Activated naive CD8-positive, alpha-beta T cell treated with anti-CD3 and anti-CD28 coated beads, Interleukin-2, amount 50 U/mL, for 24 hours (primary cell): ENCODE data around the gene GNAI2.

Source experiments
- ATAC-seq: fragments of 150-1000 bp; cut with Tn5 transposase; one replicate; pipeline ENCODE4 v1.10.0; 2021
- DNase-seq: peaks from one replicate; pipeline ENCODE4 v3.0.0; 2021
- H3K27ac Mint-ChIP-seq: one replicate; pipeline ENCODE4 v1.8.0; 2021; ENCODE audit warnings: mild to moderate bottlenecking, mixed read lengths
- H3K27me3 Mint-ChIP-seq: one replicate; pipeline ENCODE4 v1.8.0; 2021; ENCODE audit warnings: mixed read lengths
- H3K36me3 Mint-ChIP-seq: one replicate; pipeline ENCODE4 v1.8.0; 2021; ENCODE audit warnings: low read depth, mixed read lengths
- H3K4me1 Mint-ChIP-seq: one replicate; pipeline ENCODE4 v1.8.0; 2021; ENCODE audit warnings: mixed read lengths
- H3K4me3 Mint-ChIP-seq: one replicate; pipeline ENCODE4 v1.8.0; 2021; ENCODE audit warnings: mild to moderate bottlenecking, moderate library complexity, mixed read lengths
- H3K9me3 Mint-ChIP-seq: one replicate; pipeline ENCODE4 v1.8.0; 2021; ENCODE audit warnings: mixed read lengths

Gene GNAI2

GRCh38 chr3:50292159-50293078 is 56.4 kb downstream of the GNAI2 start, which contains the start of gene IFRD2:
Gene IFRD2, minus strand, starts transcription at chr3:50292429. Its CDS starts 155 bp downstream, at chr3:50292274.
- ATAC-seq (peak; percentile 97), DNase-seq (peak; percentile 93)
- Mint-ChIP-seq H3K4me3 (peak within 1 kb of the TSS; percentile 97), H3K27ac (peak within 1 kb of the TSS; percentile 97), H3K9me3 (no peaks in the 10 kb centered on the region), H3K4me1 (peaks cover 17% of the 10 kb centered on the region), H3K27me3 (no peaks in the 10 kb centered on the region), H3K36me3 (peaks cover 27% of the 10 kb centered on the region)

DNA sequence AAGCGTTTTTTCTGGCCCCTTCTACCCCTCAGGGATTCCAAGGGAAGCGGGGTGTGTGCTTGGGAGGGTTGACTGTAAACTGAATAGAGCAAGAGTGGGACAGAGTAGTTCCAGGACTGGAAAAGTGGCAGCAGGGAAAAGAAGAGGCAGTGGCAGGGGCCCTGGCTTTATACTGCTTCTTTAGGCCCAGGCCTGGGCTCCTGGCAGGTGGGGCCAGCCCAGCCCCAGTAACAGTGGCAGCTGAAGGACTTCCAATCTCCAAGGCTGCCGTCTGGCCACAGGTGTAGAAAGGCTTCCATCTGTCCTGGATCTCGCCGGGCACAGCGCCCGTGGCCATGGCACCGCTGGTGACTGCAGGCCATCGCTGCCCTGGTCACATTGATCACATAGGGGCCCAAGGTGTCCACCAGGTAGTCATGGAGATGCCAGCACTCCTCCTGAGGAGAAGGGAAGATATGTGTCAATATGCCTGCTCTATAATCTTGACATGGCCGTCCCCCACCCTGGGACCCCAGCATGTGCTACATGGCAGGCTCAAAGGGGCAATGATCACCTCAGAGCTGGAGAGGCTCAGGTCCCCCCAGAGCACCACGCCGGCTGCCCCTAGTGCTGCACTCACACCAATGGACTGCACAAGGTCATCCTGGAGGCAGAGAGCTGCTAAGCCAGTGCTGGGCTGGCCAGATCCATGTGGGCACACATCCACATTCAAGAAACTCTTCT is 57.2 kb downstream of the GNAI2 start:
- Mint-ChIP-seq H3K4me1 (peaks cover 22% of the 10 kb centered on the region), H3K36me3 (peaks cover 23% of the 10 kb centered on the region), H3K9me3 (no peaks in the 10 kb centered on the region), H3K27ac (peak overlapping the region; percentile 92), H3K4me3 (peak overlapping the region; percentile 97), H3K27me3 (no peaks in the 10 kb centered on the region)
- no peak for DNase-seq
- no peak for ATAC-seq

DNA sequence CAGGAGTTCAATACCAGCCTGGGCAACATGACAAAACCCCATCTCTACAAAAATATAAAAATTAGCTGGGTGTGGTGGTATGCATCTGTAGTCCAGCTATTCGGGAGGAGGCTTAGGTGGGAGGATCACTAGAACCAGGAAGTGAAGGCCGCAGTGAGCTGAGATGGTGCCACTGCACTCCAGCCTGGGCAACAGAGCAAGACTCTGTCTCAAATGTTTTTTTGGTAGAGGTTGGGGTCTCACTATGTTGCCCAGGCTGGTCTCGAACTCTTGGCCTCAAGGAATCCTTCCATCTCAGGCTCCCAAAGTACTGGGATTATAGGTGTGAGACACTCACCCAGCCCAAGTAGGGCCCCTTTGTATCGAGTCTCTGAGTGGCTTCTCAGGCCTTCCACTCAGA is 58.1 kb downstream of the GNAI2 start:
- H3K4me3 Mint-ChIP-seq, result no peak overlapping the region
- H3K27ac Mint-ChIP-seq, result no peak overlapping the region
- H3K4me1 Mint-ChIP-seq, result peaks cover 25% of the 10 kb centered on the region
- DNase-seq, result no peak
- no peaks in the 10 kb centered on the region for H3K9me3 Mint-ChIP-seq
- no peak for ATAC-seq
- H3K36me3 Mint-ChIP-seq, result peaks cover 18% of the 10 kb centered on the region
- no peaks in the 10 kb centered on the region for H3K27me3 Mint-ChIP-seq

DNA sequence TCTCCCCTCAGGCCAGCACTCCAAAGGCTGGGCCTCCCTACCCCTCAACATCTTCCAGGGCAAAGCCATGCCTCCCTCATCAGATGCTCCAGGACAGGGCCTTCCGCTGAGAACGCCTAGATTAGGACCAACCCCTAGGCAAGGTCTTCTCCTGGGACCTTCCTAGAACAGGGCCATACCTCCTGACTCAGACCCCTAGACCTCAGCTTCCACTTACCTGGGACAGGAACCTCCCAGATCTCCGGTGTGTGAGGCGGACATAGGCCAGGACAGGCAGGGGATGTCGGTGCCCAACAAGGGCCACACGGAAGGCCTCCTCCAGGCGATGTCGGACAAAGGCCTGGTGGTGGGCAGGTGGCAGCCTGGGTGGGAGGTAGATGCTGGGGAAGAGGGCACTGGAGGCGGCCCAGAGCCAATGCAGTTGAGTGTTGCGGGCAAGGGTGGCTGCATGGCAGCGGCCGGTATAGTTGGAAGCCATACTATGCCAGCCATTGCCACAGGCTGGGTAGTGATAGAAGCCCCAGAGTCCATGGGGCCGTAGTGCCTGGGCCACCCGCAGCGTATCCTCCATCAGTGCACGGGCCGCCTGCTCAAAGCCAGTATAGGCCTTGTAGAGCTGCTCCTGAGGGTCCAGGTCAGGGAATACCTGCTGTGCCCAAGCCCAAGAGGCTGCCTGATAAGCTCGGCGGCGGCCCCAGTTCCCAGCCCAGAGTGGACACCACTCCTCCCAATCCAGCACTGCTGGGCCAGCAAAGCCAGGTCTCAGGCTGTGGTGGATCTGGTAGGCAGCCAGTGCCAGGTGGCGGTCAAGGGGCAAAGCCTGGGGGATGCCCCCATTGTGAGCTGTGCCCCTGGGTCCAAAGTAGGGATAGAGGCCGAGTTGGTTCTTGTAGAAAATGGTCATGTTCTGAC is 58.7 kb downstream of the GNAI2 start:
- H3K4me3 Mint-ChIP-seq, result no peak overlapping the region
- no peak overlapping the region for H3K27ac Mint-ChIP-seq
- peaks cover 29% of the 10 kb centered on the region for H3K4me1 Mint-ChIP-seq
- ATAC-seq (no peak), DNase-seq (no peak)
- no peaks in the 10 kb centered on the region for H3K27me3 Mint-ChIP-seq
- H3K36me3 Mint-ChIP-seq, result peaks cover 13% of the 10 kb centered on the region
- no peaks in the 10 kb centered on the region for H3K9me3 Mint-ChIP-seq

GRCh38 chr3:50295553-50296431 is 59.8 kb downstream of the GNAI2 start:
- Mint-ChIP-seq H3K4me1 (peaks cover 33% of the 10 kb centered on the region), H3K27ac (no peak overlapping the region), H3K9me3 (no peaks in the 10 kb centered on the region), H3K4me3 (no peak overlapping the region), H3K27me3 (no peaks in the 10 kb centered on the region), H3K36me3 (peaks cover 6% of the 10 kb centered on the region)
- ATAC-seq (no peak), DNase-seq (no peak)

- DNase-seq (no peak), ATAC-seq (no peak)
- Mint-ChIP-seq H3K4me3 (no peak overlapping the region), H3K36me3 (no peaks in the 10 kb centered on the region), H3K9me3 (no peaks in the 10 kb centered on the region), H3K27me3 (no peaks in the 10 kb centered on the region), H3K27ac (no peak overlapping the region), H3K4me1 (peaks cover 31% of the 10 kb centered on the region)
Measured at GRCh38 chr3:50296721-50297383, 60.8 kb downstream of the GNAI2 start.

DNA sequence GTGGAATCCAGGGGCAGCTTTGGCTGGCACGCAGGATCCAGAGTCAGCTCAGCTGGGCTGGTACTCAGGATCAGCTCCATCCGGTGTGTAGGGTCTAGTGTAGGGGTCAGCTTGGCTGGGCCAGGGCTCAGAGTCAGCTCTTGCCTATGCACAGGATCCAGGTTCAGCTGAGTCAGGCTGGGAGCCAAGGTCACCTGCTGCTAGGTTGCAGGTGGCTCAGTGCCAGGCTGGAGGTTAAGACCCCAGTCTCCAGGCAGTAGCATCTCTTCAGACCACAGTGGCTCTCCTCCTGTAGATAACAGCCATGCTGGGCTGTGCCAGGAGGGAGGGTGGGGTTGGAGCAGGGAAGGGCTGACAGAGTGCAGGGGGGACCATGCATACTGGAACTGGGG is 61.4 kb downstream of the GNAI2 start:
- ATAC-seq (no peak), DNase-seq (no peak)
- no peaks in the 10 kb centered on the region for H3K9me3 Mint-ChIP-seq
- H3K27ac Mint-ChIP-seq, result no peak overlapping the region
- no peaks in the 10 kb centered on the region for H3K27me3 Mint-ChIP-seq
- H3K36me3 Mint-ChIP-seq, result no peaks in the 10 kb centered on the region
- H3K4me3 Mint-ChIP-seq, result no peak overlapping the region
- peaks cover 31% of the 10 kb centered on the region for H3K4me1 Mint-ChIP-seq

- ATAC-seq, result no peak
- H3K4me1 Mint-ChIP-seq, result peaks cover 24% of the 10 kb centered on the region
- H3K36me3 Mint-ChIP-seq, result no peaks in the 10 kb centered on the region
- peak overlapping the region; percentile 47 for H3K27ac Mint-ChIP-seq
- H3K4me3 Mint-ChIP-seq, result peak overlapping the region; percentile 99
- no peak for DNase-seq
- no peaks in the 10 kb centered on the region for H3K27me3 Mint-ChIP-seq
- H3K9me3 Mint-ChIP-seq, result no peaks in the 10 kb centered on the region
Measured at GRCh38 chr3:50297896-50298725, 62.1 kb downstream of the GNAI2 start.

DNA sequence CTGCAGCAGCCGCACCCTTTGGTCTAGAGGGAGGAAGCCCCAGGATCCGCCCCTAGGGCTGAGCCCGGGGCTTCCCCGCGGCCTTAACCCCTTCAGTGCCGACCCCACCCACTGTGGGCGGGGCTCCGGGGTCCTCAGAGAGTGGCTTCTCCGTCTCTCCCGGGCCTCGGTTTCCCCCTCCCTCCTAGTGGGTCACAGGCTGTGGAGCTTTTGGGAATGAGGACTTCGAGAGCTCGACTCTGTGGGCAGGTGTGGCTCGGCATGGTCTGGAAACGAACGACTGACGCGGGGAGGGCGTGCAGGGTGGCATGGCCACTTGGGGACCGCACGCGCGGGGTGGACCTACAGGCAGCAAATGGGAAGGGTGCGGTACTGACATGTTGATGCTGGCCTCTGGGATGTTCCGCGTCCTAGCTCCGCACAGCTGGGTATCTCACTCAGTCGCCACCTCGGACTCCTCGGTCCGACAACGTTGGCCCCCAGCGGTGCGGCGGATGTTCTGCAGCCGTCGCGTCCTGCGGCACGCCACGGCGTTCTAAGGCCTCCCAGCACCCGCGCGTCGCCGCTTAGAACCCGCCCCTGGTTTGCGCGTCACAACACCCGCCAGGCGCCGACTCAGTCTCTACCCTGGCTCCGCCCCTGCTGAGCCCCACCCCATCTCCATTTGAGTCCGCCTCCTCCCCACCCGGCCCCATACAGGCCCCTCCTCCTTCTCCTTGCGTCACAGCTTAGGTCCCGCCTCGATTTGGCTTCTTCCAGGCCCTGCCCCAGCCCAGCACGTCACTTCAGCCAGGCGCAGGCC is 63.0 kb downstream of the GNAI2 start, which contains the start of the genes HYAL3 and NAA80:
Gene HYAL3, minus strand, starts transcription at position 570 of the 802 bp plus-strand sequence. CDS start 3,803 bp downstream, outside the sequence.
Gene NAA80, minus strand, starts transcription at position 570 of the 802 bp plus-strand sequence. CDS start 1,942 bp downstream, outside the sequence.
- peak within 1 kb of the TSS; percentile 99 for H3K4me3 Mint-ChIP-seq
- ATAC-seq (peak; percentile 86), DNase-seq (peak; percentile 99)
- no peaks in the 10 kb centered on the region for H3K36me3 Mint-ChIP-seq
- H3K27ac Mint-ChIP-seq, result peak within 1 kb of the TSS; percentile 99
- H3K4me1 Mint-ChIP-seq, result peaks cover 24% of the 10 kb centered on the region
- no peaks in the 10 kb centered on the region for H3K27me3 Mint-ChIP-seq
- no peaks in the 10 kb centered on the region for H3K9me3 Mint-ChIP-seq

GRCh38 chr3:50299638-50299928 is 63.6 kb downstream of the GNAI2 start:
- Mint-ChIP-seq H3K4me3 (peak overlapping the region; percentile 99), H3K4me1 (peaks cover 25% of the 10 kb centered on the region), H3K9me3 (no peaks in the 10 kb centered on the region), H3K27ac (peak overlapping the region; percentile 91), H3K36me3 (no peaks in the 10 kb centered on the region), H3K27me3 (no peaks in the 10 kb centered on the region)
- no peak for ATAC-seq
- DNase-seq, result no peak

DNA sequence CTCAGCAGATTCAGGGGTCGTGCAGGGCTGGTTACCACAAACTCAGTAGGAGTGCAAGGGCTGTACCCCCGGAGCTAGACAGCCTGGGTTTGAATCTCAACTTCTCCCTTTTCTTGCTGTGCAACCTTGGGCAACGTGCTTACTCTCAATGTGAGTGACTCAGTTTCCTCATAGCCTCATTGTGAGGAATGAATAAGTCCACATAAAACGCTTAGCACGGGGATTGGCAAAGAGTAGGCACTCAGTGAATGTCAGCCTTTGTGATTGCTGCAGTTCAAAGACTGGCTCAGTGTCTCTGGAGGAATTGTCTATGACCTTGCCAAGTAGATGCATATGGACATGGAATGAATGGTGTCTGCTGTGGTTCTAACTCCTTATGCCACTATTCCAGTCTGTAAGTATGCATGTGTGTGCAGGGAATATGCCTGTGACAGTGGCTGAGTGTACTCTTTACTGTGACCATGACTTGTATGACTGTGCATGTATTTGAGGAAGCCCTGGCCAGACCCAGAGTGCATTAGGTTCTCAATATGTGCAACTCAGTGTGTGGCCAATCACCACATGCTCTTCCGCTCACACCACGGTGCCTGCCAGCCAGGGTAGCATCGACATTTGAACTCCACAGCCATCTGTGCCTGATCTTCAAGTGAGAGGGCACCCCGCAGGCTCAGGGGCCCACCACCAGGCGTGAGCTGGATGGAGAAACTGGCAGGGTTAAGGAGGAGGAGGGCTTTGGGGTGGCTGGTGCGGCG is 64.1 kb downstream of the GNAI2 start:
- Mint-ChIP-seq H3K27me3 (no peaks in the 10 kb centered on the region), H3K36me3 (no peaks in the 10 kb centered on the region), H3K4me1 (peaks cover 29% of the 10 kb centered on the region), H3K4me3 (peak overlapping the region; percentile 99), H3K9me3 (no peaks in the 10 kb centered on the region), H3K27ac (peak overlapping the region; percentile 91)
- DNase-seq (no peak), ATAC-seq (no peak)
